ENCODE measurements around the gene KCNK2. TPM values are rescaled to one million over a fixed set of nuclear protein-coding genes. Genes with fewer than 3 reads are reported as not detected.

Gene KCNK2
- total and polyA plus RNA-seq, 10 of the 15 experiments (the other 5 are each of a cell fraction or from before 2014, with no cell fraction given), result 0.04 to 0.13 (median 0.08) TPM; not detected in 4

DNA sequence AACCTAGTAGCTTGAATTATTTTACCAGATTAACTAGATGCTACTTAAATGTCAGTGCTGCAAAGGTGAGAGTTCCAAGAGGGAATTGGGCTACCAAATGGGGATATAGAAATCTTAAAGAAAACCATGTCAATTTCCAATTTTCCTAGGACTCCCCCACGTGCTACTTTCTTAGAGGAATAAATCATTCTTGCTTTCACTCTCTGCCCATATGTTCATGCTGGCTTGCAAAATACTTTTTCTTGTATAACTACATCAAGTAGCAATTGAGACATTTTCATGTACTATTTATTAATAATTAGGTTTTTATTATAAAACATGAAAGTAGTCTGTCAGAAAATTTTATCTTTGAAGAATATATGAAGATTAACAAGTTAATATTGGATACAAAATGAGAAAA, 11.8 kb downstream of the KCNK2 start:
- 0% methylated on average over 1 of the region's 1 CpG for WGBS (ENCODE audit: insufficient coverage, insufficient replicate concordance, low lambda C conversion rate, missing lambda C conversion rate)
- POLR2A ChIA-PET, result no interaction called here

DNA sequence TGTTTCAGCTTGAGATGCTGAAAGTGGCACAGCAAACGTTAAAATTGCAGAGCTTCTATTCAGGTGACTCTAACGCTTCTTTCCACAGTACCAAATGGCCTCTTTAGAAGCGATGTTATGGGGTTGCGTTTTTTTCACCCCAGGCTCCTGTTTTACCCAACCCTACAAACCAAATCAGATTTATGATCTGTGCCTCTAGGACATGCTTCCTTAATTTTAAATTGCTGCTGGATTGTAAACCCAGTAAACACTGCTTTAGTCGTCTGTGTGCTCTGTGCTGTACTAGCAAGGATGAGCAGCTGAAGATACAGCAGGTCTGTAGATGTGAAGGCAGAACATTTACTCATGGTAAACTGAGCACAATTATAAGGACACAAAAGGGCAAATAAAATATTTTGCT, 13.0 kb downstream of the KCNK2 start:
- in situ Hi-C loops (cut with MboI), result no loop called here
- ATAC-seq (no peak), FAIRE-seq (no peak), DNase-seq (ENCODE audit: low read depth, low spot score) (no peak)
- no peak overlapping the region for H3K4me3 ChIP-seq
- BruUV-seq (replicated peaks), result no TSS peak
- intact Hi-C loops (cut with micrococcal nuclease; ENCODE audit: unreplicated experiment), result no loop called here
- H4K20me1 ChIP-seq (ENCODE audit: control insufficient read depth, insufficient read depth), result no peaks in the 10 kb centered on the region
- H3K79me2 ChIP-seq (ENCODE audit: control insufficient read depth, insufficient read depth, low read length), result no peaks in the 10 kb centered on the region
- no peaks in the 10 kb centered on the region for H3K36me3 ChIP-seq (ENCODE audit: control insufficient read depth in 2 of 2, insufficient read depth in 2 of 2, low read length in 1 of 2)
- POLR2A ChIA-PET, result no interaction called here
- H3K9me3 ChIP-seq (replicated peaks; ENCODE audit: control insufficient read depth, insufficient read depth, low read length), result no peaks in the 10 kb centered on the region
- TF ChIP-seq SRF (IDR thresholded peaks at IDR 0.05; ENCODE audit: low read depth in 2 of 2, low read length in 2 of 2), result no peak
- TF ChIP-seq SUZ12 (IDR thresholded peaks at IDR 0.05; ENCODE audit: unreplicated experiment), result no peak
- TF ChIP-seq LARP7 (IDR thresholded peaks at IDR 0.05), result no peak
- no peak for TF ChIP-seq MTA3 (IDR thresholded peaks at IDR 0.05; ENCODE audit: borderline replicate concordance, low read length)
- no peaks in the 10 kb centered on the region for H3K4me1 ChIP-seq (ENCODE audit: control insufficient read depth, insufficient read depth, low read length)
- SMC1A ChIA-PET (ENCODE audit: uncharacterized antibody, unreplicated experiment), result no interaction called here
- H3K27ac ChIP-seq (ENCODE audit: control insufficient read depth, insufficient read depth), result no peak overlapping the region
- RAD21 ChIA-PET (ENCODE audit: unreplicated experiment), result no interaction called here
- no peaks in the 10 kb centered on the region; a peak in 1 of 4 replicates for H3K27me3 ChIP-seq (replicated peaks in 1 of 2; ENCODE audit: control insufficient read depth in 2 of 2, insufficient read depth in 2 of 2, low read length in 1 of 2)
- 49% methylated on average over 5 of the region's 5 CpGs for WGBS (ENCODE audit: insufficient coverage, insufficient replicate concordance, low lambda C conversion rate, missing lambda C conversion rate)
- CTCF ChIA-PET, result no interaction called here
- no peak overlapping the region for H3K4me2 ChIP-seq (ENCODE audit: control insufficient read depth, insufficient read depth)
- no peak overlapping the region for H3K9ac ChIP-seq (ENCODE audit: control insufficient read depth, insufficient read depth, low read length)
- no peak overlapping the region for H2AFZ ChIP-seq (ENCODE audit: control insufficient read depth, low read depth, low read length)

More for the DNA sequence above, 11.8 kb downstream of the KCNK2 start:
- Histone ChIP-seq H3K4me2 (ENCODE audit: control insufficient read depth, insufficient read depth) (no peak overlapping the region), H3K27ac (ENCODE audit: control insufficient read depth, insufficient read depth) (no peak overlapping the region), H3K79me2 (ENCODE audit: control insufficient read depth, insufficient read depth, low read length) (no peaks in the 10 kb centered on the region), H3K9me3 (replicated peaks; ENCODE audit: control insufficient read depth, insufficient read depth, low read length) (no peaks in the 10 kb centered on the region), H3K9ac (ENCODE audit: control insufficient read depth, insufficient read depth, low read length) (no peak overlapping the region), H2AFZ (ENCODE audit: control insufficient read depth, low read depth, low read length) (no peak overlapping the region), H3K36me3 (ENCODE audit: control insufficient read depth in 2 of 2, insufficient read depth in 2 of 2, low read length in 1 of 2) (no peaks in the 10 kb centered on the region), H3K4me3 (no peak overlapping the region), H3K27me3 (replicated peaks in 1 of 2; ENCODE audit: control insufficient read depth in 2 of 2, insufficient read depth in 2 of 2, low read length in 1 of 2) (no peaks in the 10 kb centered on the region; a peak in 1 of 4 replicates), H4K20me1 (ENCODE audit: control insufficient read depth, insufficient read depth) (no peaks in the 10 kb centered on the region), H3K4me1 (ENCODE audit: control insufficient read depth, insufficient read depth, low read length) (no peaks in the 10 kb centered on the region)
- no peak for ATAC-seq
- in situ Hi-C loops (cut with MboI), result no loop called here
- CTCF ChIA-PET, result no interaction called here
- SMC1A ChIA-PET (ENCODE audit: uncharacterized antibody, unreplicated experiment), result no interaction called here
- no TSS peak for BruUV-seq (replicated peaks)
- DNase-seq (ENCODE audit: low read depth, low spot score), result no peak
- no peak for TF ChIP-seq E4F1 (IDR thresholded peaks at IDR 0.05; ENCODE audit: borderline replicate concordance, partially characterized antibody)
- FAIRE-seq, result no peak
- RAD21 ChIA-PET (ENCODE audit: unreplicated experiment), result no interaction called here
- intact Hi-C loops (cut with micrococcal nuclease; ENCODE audit: unreplicated experiment), result no loop called here

Measured in GM12878 (cell line).